LNCAP (cell line): ENCODE measurements around the gene WDFY3.
A peak's percentile ranks its signal among the peaks of the same experiment; 100 is the strongest.

Experiments
- TF ChIP-seq, protein P1 (sequence below): fragments of 450-650 bp; IDR thresholded peaks from 2 replicates; pipeline ENCODE4 v1.5.1; 2017; ENCODE audit warnings: mild to moderate bottlenecking

Gene WDFY3

DNA sequence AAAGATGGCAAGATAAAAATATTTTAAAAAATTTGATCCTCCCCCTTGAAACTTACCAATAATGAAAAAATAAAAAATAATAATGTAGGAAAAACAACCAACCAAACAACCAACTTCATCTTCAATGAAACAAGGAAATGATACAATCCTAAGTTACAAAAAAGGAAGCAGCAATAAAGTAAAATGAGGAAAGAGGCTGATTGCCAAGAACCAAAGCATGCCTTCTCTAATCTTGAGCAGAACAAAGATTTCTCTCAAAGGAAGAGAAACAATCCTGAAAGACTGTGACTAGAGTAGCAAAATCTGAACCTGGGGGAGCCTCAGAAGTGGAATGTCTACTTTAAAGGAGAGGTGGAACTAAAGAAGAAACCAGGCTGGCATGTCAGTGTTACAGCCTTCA lies 10.9 kb upstream of the WDFY3 start:
- TF ChIP-seq, protein P1, sequence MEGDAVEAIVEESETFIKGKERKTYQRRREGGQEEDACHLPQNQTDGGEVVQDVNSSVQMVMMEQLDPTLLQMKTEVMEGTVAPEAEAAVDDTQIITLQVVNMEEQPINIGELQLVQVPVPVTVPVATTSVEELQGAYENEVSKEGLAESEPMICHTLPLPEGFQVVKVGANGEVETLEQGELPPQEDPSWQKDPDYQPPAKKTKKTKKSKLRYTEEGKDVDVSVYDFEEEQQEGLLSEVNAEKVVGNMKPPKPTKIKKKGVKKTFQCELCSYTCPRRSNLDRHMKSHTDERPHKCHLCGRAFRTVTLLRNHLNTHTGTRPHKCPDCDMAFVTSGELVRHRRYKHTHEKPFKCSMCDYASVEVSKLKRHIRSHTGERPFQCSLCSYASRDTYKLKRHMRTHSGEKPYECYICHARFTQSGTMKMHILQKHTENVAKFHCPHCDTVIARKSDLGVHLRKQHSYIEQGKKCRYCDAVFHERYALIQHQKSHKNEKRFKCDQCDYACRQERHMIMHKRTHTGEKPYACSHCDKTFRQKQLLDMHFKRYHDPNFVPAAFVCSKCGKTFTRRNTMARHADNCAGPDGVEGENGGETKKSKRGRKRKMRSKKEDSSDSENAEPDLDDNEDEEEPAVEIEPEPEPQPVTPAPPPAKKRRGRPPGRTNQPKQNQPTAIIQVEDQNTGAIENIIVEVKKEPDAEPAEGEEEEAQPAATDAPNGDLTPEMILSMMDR, result no peak

DNA sequence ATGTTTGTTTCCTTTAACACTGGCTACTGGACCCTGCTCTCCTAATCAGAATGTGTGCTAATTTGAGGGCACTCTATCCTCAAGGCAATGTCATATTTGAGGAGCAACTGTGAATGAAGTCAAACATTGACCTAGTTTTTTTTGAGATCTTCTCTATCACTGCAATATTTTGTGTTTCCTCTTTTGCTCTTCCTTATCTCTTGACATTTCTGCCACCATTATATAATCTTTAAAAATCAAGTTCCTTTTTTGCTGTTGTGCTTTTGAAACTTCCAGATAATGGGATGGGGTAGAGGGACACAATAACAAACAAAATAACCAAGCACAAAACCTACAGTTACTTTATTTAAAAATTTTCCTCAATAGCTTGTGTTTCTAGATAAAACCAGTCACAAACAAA lies 7.4 kb upstream of the WDFY3 start:
- TF ChIP-seq, protein P1, result no peak

DNA sequence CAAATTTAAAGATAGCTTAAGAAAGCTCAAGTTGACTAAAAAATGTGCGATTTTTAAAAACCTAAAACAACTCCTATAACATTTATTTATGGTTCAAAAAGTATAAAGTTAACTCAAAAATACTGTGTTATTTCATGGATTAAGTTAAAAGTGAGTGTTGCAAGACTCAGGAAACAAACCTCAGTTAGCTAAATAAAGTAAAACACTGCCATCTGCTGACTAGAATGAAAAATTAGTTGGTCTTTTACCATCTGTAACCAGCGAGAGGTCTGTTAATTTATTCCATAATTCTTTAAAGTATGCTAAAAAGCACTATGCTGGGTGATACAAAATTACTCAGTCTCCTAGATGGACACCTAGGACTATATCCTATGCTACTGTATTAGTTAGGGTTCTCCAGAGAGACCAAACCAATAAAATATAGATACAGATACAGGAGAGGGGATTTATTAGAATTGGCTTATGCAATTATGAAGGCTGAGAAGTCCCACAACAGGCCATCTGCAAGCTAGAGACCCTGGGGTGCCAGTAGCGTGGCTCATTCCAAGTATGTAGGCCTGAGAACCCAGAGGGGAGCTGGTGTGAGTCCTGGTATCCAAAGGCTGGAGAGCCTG lies 4.9 kb upstream of the WDFY3 start:
- TF ChIP-seq, protein P1, result peak; percentile 59

DNA sequence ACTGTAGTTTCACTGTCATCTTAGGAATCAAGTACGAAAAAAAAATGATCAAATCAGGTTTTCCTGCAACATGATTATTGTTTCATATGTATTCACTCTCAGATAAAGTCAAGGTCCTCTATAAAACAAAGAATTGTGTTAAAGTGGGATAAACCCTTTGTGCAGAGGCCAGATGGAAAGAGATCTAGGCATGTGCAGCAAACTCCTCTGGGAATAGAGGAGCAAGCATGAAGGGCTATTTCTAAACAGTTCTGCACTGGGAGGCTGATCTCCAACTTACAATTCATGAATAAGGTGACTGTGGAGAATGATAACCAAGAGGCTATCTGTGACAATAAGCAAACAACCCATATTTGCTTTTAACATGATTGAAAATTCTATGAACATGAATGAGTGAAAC lies 2.4 kb upstream of the WDFY3 start:
- TF ChIP-seq, protein P1, result no peak

DNA sequence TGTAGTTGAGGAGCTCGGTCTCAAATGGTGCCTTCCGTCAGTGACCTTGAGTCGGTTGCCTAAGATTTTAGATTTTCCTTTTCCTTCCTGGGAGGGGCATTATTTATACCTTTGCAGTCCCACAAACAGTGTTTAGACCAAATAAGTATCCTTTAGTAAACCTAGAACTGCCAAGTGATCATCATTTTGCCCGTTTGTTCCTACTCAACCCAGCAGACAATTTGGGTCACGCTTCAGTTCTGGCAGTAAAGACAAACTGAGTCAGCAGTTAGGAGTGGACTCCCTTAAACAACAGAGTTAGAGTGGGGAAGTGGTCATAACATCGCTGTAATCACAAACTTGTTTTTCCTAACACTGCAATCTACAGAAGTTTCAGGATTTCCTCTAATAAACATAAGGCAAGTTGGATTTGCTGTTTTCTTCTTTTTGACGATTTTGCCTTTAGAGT lies 777 bp upstream of the WDFY3 start:
- TF ChIP-seq, protein P1, result no peak

DNA sequence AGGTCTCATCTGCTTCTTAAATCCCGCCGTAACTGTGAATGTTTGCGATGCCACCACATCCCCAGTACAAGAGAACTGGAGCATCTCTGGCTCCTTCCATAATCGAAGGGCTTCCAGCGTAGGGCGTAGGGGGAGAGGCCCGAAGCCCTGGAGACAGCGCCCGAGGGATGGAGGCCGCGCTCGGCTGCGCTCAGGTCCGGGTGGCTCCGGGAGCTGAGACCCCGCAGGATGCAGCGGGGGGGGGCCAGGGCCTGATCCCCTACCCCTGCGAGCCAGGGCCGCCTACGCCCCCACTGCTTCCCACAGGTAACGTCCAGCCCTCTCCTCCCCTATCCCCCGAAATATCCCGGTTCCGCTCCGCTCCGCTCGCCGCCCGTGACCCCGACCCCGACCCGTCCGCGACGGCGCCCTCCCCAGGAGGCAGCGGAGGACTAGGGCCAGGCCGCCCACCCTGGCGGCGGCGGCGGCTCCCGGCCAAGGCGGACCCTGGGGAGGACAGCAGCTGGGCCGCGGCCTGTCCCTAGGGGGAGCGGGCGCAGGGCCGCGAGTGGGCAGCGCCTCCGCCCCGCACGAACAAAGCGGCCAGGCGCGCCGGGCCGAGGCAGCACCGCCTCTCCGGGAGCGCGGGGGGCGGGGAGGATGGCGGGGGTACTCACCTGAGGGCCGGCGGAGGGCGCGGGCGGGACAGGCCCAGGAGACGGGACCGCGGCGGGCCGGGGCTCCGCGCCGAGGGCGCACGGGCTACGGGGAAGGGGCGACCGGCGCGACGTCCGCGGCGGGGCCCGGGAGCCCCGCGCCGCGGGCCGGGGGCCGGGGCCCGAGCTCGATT lies 723 bp downstream of the WDFY3 start:
- TF ChIP-seq, protein P1, result peak; percentile 41

DNA sequence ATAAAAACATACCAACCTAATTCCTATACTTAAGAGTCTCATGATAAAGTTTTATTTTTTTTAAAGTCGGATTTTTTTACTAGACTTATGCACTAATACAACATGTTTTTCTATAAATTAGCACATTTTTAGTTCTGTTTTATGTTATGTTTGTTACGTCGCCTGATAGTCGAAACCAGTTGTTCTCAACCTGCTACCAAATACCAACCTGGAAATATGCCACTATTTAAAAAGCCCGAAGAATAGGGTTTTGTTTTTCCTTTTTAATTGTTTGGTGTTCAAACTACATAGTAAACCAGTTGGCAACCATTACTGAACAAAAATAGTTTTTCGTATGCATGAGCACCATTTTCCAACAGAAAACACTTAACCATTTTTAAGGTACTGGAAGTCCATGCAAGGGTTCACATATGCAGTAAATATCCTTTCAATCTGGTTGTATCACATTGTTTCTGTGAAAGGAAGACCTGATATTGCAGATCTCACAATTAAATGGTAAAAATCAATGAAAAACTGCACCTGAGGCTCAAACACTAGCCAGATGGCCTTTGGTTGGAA lies 1.4 kb downstream of the WDFY3 start:
- TF ChIP-seq, protein P1, result no peak
